HG02970 (cell line): ENCODE results near the gene TRPV5.

Experiments
- ATAC-seq: cut with Tn5 transposase; IDR thresholded peaks from one replicate; pipeline ENCODE4 v1.9.1; 2021; ENCODE audit warnings: mild to moderate bottlenecking, moderate library complexity, moderate number of reproducible peaks; ENCODE audit not compliant: unreplicated experiment, low FRiP score

The TRPV5 gene

DNA sequence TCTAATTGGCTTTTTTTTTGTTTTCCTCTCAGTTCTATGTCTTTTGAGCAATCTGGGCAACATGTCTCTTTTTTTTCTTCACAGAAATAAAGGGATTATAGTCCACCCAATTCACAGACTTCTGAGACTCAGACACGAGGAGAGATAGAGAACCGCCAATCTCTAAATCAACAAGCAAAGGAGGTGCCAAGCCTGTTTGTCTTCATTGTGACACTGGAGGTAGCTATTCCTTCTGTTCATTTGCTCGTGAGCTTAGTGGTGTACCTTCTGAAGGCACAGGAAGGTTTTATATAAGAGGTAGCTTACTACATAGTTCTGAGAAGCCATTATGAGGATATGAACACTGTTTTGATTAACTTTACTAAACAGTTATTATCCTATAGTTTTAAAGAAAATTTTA is 72.6 kb downstream of the TRPV5 start:
- ATAC-seq, result no peak

DNA sequence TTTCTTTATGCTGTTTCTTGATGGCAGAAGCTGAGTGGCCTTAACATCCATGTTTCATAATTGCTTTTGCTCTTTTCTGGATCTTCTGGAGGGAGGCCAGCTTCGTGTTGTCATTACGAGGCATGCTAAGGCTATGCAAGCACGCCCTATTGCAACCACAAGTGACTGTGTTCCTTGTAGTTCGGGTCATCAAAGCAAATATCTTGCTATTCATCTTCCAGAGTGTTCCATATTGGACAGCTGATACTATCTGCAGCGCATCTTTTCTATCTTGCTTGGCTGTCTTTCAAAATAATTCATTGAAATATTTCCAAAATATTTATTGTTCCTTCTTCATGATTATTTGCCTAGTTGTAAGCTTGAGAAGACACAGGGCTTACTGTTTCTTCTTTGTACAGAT is 73.7 kb downstream of the TRPV5 start:
- ATAC-seq, result no peak

DNA sequence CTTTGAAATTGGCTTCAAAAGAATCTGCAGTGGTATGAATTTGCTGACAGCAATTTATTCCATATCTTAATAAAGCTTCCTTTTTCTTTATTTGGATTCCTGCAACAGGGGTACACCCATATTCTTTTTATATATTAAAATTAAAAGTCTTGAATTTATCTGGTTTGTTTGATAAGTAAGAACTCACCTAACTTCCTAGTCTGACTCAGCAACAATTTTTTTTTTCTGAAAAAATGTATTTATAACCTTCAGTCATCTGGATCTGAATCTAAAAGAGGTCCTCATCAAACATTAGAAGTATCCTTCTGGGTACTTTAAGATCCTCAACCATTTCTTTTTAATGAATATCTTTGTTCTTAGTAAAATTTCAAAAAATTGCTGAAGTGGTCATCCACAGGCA is 74.1 kb downstream of the TRPV5 start:
- ATAC-seq, result no peak
